Hematopoietic multipotent progenitor cell treated with erythropoietin and hydrocortisone succinate and interleukin-3 and kit ligand, for 15 days (in vitro differentiated cells): ENCODE measurements around the gene ATOH7.
A peak's percentile ranks its signal among the peaks of the same experiment; 100 is the strongest.
"Not testable (repeated sequence)": the region's sequence is repeated elsewhere in the genome, so short reads cannot be mapped to it uniquely, and the experiment has no call there.

Source experiments
- DNase-seq: peaks from one replicate; pipeline ENCODE4 v3.0.0-alpha.2; 2015; ENCODE audit warnings: low spot score

The ATOH7 gene

GRCh38 chr10:68231817-68232251 is at the start of gene ATOH7:
Gene ATOH7 (minus strand): TSS chr10:68232113. CDS start chr10:68231677, 436 bp downstream.
- no peak for DNase-seq

- DNase-seq = no peak
These were observed 48.8 kb upstream of the ATOH7 start for GRCh38 chr10:68280758-68281157.

GRCh38 chr10:68278906-68279753 is 47.2 kb upstream of the ATOH7 start:
- DNase-seq = not testable (repeated sequence)

- not testable (repeated sequence) for DNase-seq
These were observed 45.9 kb upstream of the ATOH7 start for GRCh38 chr10:68277814-68278213.

- DNase-seq = no peak
These were observed 44.3 kb upstream of the ATOH7 start for GRCh38 chr10:68276224-68276623.

- no peak for DNase-seq
These were observed 43.8 kb upstream of the ATOH7 start for GRCh38 chr10:68275600-68276126.

- DNase-seq = peak; percentile 12
These were observed 40.9 kb upstream of the ATOH7 start for GRCh38 chr10:68272833-68273232.

GRCh38 chr10:68271196-68271882 is 39.4 kb upstream of the ATOH7 start:
- peak; percentile 32 for DNase-seq

- no peak for DNase-seq
These were observed 37.8 kb upstream of the ATOH7 start for GRCh38 chr10:68269562-68270290.

GRCh38 chr10:68261132-68261856 is 29.4 kb upstream of the ATOH7 start:
- no peak for DNase-seq

- DNase-seq = no peak
These were observed 21.4 kb upstream of the ATOH7 start for GRCh38 chr10:68253346-68253745.

- DNase-seq = no peak
These were observed 19.9 kb upstream of the ATOH7 start for GRCh38 chr10:68251625-68252495.

- no peak for DNase-seq
These were observed 19.2 kb upstream of the ATOH7 start for GRCh38 chr10:68251151-68251550.

- DNase-seq = no peak
These were observed 17.4 kb upstream of the ATOH7 start for GRCh38 chr10:68249297-68249696.

- no peak for DNase-seq
These were observed 16.0 kb upstream of the ATOH7 start for GRCh38 chr10:68247931-68248330.

GRCh38 chr10:68246397-68246796 is 14.5 kb upstream of the ATOH7 start:
- DNase-seq = not testable (repeated sequence)

- no peak for DNase-seq
These were observed 10.1 kb upstream of the ATOH7 start for GRCh38 chr10:68242051-68242450.

GRCh38 chr10:68239596-68240150 is 7.8 kb upstream of the ATOH7 start:
- no peak for DNase-seq

- DNase-seq = no peak
These were observed 7.2 kb upstream of the ATOH7 start for GRCh38 chr10:68239069-68239468.

- DNase-seq = no peak
These were observed 6.5 kb upstream of the ATOH7 start for GRCh38 chr10:68238371-68238770.
